NCI-H2227 (cell line): ENCODE data around the gene CATSPERB.
"Not testable (repeated sequence)": the region's sequence is repeated elsewhere in the genome, so short reads cannot be mapped to it uniquely, and the experiment has no call there.

Experiments used
- DNase-seq: peaks from one replicate; lab custom pipeline; 2025; ENCODE audit not compliant: unreplicated experiment; lab: John Stamatoyannopoulos, UW

CATSPERB gene

GRCh38 chr14:91732859-91733477 is 1.1 kb upstream of the CATSPERB start:
- no peak for DNase-seq

- no peak for DNase-seq
These were observed 553 bp upstream of the CATSPERB start for GRCh38 chr14:91732439-91732838.

- no peak for DNase-seq
These were observed 868 bp downstream of the CATSPERB start for GRCh38 chr14:91731018-91731417.

- no peak for DNase-seq
These were observed 2.1 kb downstream of the CATSPERB start for GRCh38 chr14:91729756-91730155.

GRCh38 chr14:91728616-91729183 is 3.2 kb downstream of the CATSPERB start:
- no peak for DNase-seq

GRCh38 chr14:91727121-91727520 is 4.8 kb downstream of the CATSPERB start:
- DNase-seq: no peak

- no peak for DNase-seq
These were observed 8.4 kb downstream of the CATSPERB start for GRCh38 chr14:91723501-91723900.

- no peak for DNase-seq
These were observed 9.5 kb downstream of the CATSPERB start for GRCh38 chr14:91722386-91722785.

- no peak for DNase-seq
These were observed 12.0 kb downstream of the CATSPERB start for GRCh38 chr14:91719839-91720238.

- DNase-seq: no peak
These were observed 14.9 kb downstream of the CATSPERB start for GRCh38 chr14:91716999-91717398.

- DNase-seq: no peak
These were observed 17.1 kb downstream of the CATSPERB start for GRCh38 chr14:91714805-91715204.

GRCh38 chr14:91708795-91709194 is 23.1 kb downstream of the CATSPERB start:
- no peak for DNase-seq

GRCh38 chr14:91706996-91707395 is 24.9 kb downstream of the CATSPERB start:
- no peak for DNase-seq

GRCh38 chr14:91694643-91695042 is 37.2 kb downstream of the CATSPERB start:
- DNase-seq: no peak

- no peak for DNase-seq
These were observed 38.5 kb downstream of the CATSPERB start for GRCh38 chr14:91693346-91693745.

- no peak for DNase-seq
These were observed 39.8 kb downstream of the CATSPERB start for GRCh38 chr14:91692075-91692474.

GRCh38 chr14:91689608-91690007 is 42.3 kb downstream of the CATSPERB start:
- DNase-seq: no peak

- not testable (repeated sequence) for DNase-seq
These were observed 44.5 kb downstream of the CATSPERB start for GRCh38 chr14:91687436-91687835.

GRCh38 chr14:91685600-91685999 is 46.3 kb downstream of the CATSPERB start:
- no peak for DNase-seq

- DNase-seq: no peak
These were observed 49.9 kb downstream of the CATSPERB start for GRCh38 chr14:91681893-91682563.

- no peak for DNase-seq
These were observed 50.8 kb downstream of the CATSPERB start for GRCh38 chr14:91681118-91681517.

- DNase-seq: no peak
These were observed 52.6 kb downstream of the CATSPERB start for GRCh38 chr14:91679273-91679672.
